Neural crest cell (in vitro differentiated cells): Measurements from ENCODE around the gene RAC2. TPM values are rescaled to one million over a fixed set of nuclear protein-coding genes. Genes with fewer than 3 reads are reported as not detected.

Source experiments
- DNase-seq: peaks from one replicate; pipeline ENCODE4 v3.0.0; 2021; ENCODE audit warnings: low read depth, mixed read lengths, low spot score
- H3K27ac Mint-ChIP-seq: one replicate; pipeline ENCODE4 v1.8.0; 2021; ENCODE audit warnings: mild to moderate bottlenecking, mixed read lengths; ENCODE audit not compliant: unreplicated experiment
- H3K27me3 Mint-ChIP-seq: 2 replicates; pipeline ENCODE4 v1.8.0; 2021; ENCODE audit warnings: low read depth, mild to moderate bottlenecking, mixed read lengths
- H3K36me3 Mint-ChIP-seq: 2 replicates; pipeline ENCODE4 v1.8.0; 2021; ENCODE audit warnings: low read depth, mild to moderate bottlenecking, mixed read lengths
- H3K4me1 Mint-ChIP-seq: 2 replicates; pipeline ENCODE4 v1.8.0; 2021; ENCODE audit warnings: mixed read lengths
- H3K4me3 Mint-ChIP-seq: one replicate; pipeline ENCODE4 v1.8.0; 2021; ENCODE audit warnings: mild to moderate bottlenecking, mixed read lengths
- H3K9me3 Mint-ChIP-seq: 2 replicates; pipeline ENCODE4 v1.8.0; 2021; ENCODE audit warnings: mixed read lengths
- CTCF ChIP-seq: fragments of 200-600 bp; sonication (generic); conservative IDR thresholded peaks from 2 replicates; pipeline ENCODE4 v1.5.0; 2021; ENCODE audit warnings: antibody characterized with exemption, mild to moderate bottlenecking
- total RNA-seq: library from RNA; stranded (reverse); gene quantifications from 2 replicates; pipeline ENCODE4 v1.2.1, GENCODE V29; 2021

The RAC2 gene
- total RNA-seq, 1 donor from 2014 or later: 0.21 TPM

- no peaks in the 10 kb centered on the region for H3K36me3 Mint-ChIP-seq
- H3K9me3 Mint-ChIP-seq: no peaks in the 10 kb centered on the region
- H3K4me1 Mint-ChIP-seq: peaks cover 6% of the 10 kb centered on the region
- H3K4me3 Mint-ChIP-seq: no peak overlapping the region
- TF ChIP-seq CTCF: no peak
- no peak overlapping the region for H3K27ac Mint-ChIP-seq
- DNase-seq: no peak
- H3K27me3 Mint-ChIP-seq: no peaks in the 10 kb centered on the region
These were observed 1.1 kb upstream of the RAC2 start for GRCh38 chr22:37244922-37245722.

- peaks cover 6% of the 10 kb centered on the region for H3K4me1 Mint-ChIP-seq
- H3K36me3 Mint-ChIP-seq: no peaks in the 10 kb centered on the region
- H3K27me3 Mint-ChIP-seq: no peaks in the 10 kb centered on the region
- no peak overlapping the region for H3K27ac Mint-ChIP-seq
- H3K9me3 Mint-ChIP-seq: no peaks in the 10 kb centered on the region
- no peak for TF ChIP-seq CTCF
- DNase-seq: no peak
- no peak overlapping the region for H3K4me3 Mint-ChIP-seq
These were observed 511 bp downstream of the RAC2 start for GRCh38 chr22:37243402-37244113.

- Mint-ChIP-seq H3K4me1 (peaks cover 6% of the 10 kb centered on the region), H3K27ac (peak overlapping the region; percentile 35), H3K36me3 (no peaks in the 10 kb centered on the region), H3K9me3 (no peaks in the 10 kb centered on the region), H3K4me3 (no peak overlapping the region), H3K27me3 (no peaks in the 10 kb centered on the region)
- TF ChIP-seq CTCF: no peak
- DNase-seq: no peak
These were observed 1.6 kb downstream of the RAC2 start for GRCh38 chr22:37242395-37242918.

GRCh38 chr22:37241351-37242142 is 2.5 kb downstream of the RAC2 start:
- H3K27me3 Mint-ChIP-seq: no peaks in the 10 kb centered on the region
- no peak for TF ChIP-seq CTCF
- H3K36me3 Mint-ChIP-seq: no peaks in the 10 kb centered on the region
- H3K27ac Mint-ChIP-seq: no peak overlapping the region
- no peak overlapping the region for H3K4me3 Mint-ChIP-seq
- peaks cover 6% of the 10 kb centered on the region for H3K4me1 Mint-ChIP-seq
- H3K9me3 Mint-ChIP-seq: no peaks in the 10 kb centered on the region
- DNase-seq: no peak

- Mint-ChIP-seq H3K4me3 (no peak overlapping the region), H3K36me3 (no peaks in the 10 kb centered on the region), H3K27ac (no peak overlapping the region), H3K4me1 (peaks cover 6% of the 10 kb centered on the region), H3K27me3 (no peaks in the 10 kb centered on the region), H3K9me3 (no peaks in the 10 kb centered on the region)
- no peak for TF ChIP-seq CTCF
- DNase-seq: no peak
These were observed 3.1 kb downstream of the RAC2 start for GRCh38 chr22:37240941-37241320.
